ENCODE results near the gene ABHD8. TPM values are rescaled to one million over a fixed set of nuclear protein-coding genes. Genes with fewer than 3 reads are reported as not detected.

The ABHD8 gene
- total and polyA plus RNA-seq, 8 donors, result 4.9 to 28.1 (median 10.9) TPM

DNA sequence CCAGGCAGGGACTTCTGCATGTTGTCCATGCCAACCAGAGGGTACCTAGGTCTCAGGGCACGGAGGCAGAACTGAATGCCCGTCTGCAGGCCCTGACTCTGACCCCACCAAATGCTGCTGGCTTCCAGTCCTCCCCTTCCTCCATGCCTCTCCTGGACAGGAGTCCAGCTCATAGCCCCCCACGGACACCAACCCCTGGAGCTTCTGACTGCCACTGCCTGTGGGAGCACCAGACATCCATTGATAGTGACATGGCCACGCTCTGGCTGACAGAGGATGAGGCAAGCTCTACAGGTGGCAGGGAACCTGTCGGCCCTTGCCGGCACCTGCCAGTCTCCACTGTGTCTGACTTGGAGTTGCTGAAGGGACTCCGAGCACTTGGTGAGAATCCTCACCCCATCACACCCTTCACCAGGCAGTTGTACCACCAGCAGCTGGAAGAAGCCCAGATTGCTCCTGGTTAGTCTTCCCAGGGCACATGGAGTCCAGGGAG is 19.7 kb downstream of the ABHD8 start:
- peaks cover 12 to 20% (median 16%) of the 10 kb centered on the region in 4 donors for H3K4me1 ChIP-seq
- H3K27me3 ChIP-seq, result peaks cover 3 to 29% (median 16%) of the 10 kb centered on the region in 3 donors
- DNase-seq, result no peak
- H3K36me3 ChIP-seq, result peaks cover 0 to 15% (median 12%) of the 10 kb centered on the region in 4 donors
- no peaks in the 10 kb centered on the region for H3K9me3 ChIP-seq
- intact Hi-C loops (cut with DNase I; ENCODE audit: low total_unique reads), result loop anchor here (5.0 kb wide), 1 partner anchor 81 kb away; no protein-coding TSS in a partner anchor
- no peak overlapping the region for H3K4me3 ChIP-seq
- TF ChIP-seq EP300 (IDR thresholded peaks at IDR 0.05) (no peak), POLR2AphosphoS5 (IDR thresholded peaks at IDR 0.05) (no peak), POLR2A (IDR thresholded peaks at IDR 0.05) (no peak)
- TF ChIP-seq, protein P1, sequence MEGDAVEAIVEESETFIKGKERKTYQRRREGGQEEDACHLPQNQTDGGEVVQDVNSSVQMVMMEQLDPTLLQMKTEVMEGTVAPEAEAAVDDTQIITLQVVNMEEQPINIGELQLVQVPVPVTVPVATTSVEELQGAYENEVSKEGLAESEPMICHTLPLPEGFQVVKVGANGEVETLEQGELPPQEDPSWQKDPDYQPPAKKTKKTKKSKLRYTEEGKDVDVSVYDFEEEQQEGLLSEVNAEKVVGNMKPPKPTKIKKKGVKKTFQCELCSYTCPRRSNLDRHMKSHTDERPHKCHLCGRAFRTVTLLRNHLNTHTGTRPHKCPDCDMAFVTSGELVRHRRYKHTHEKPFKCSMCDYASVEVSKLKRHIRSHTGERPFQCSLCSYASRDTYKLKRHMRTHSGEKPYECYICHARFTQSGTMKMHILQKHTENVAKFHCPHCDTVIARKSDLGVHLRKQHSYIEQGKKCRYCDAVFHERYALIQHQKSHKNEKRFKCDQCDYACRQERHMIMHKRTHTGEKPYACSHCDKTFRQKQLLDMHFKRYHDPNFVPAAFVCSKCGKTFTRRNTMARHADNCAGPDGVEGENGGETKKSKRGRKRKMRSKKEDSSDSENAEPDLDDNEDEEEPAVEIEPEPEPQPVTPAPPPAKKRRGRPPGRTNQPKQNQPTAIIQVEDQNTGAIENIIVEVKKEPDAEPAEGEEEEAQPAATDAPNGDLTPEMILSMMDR (IDR thresholded peaks at IDR 0.05), result no peak
- no peak overlapping the region for H3K27ac ChIP-seq
- WGBS, 5 donors, result 86 to 92% (median 89%) methylated on average over 5 to 7 of the region's 7 CpGs

DNA sequence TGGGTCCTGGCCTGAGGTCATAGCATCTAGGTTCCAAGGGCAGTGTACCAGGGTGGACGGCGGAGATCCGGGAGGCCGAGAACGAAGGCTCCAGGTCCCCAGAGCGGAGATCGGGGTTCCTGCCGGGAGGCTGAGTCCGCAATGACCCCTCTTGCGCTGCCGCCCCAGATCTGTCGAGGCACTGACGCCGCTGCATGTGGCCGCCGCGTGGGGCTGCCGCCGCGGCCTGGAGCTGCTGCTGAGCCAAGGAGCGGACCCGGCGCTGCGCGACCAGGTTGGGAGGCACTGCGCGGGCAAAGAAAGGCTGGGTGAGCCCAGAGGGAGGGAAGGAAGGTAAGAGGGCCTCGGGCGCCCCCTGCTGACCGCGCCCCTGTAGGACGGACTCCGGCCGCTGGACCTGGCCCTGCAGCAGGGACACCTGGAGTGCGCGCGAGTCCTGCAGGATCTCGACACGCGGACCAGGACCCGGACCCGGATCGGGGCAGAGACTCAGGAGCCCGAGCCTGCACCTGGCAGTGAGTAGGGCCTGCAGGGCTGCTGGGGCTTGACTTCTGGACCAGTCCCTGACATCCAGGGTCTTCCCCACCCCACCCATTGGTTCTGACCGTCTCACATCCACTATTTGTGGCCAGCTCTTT is 20.6 kb downstream of the ABHD8 start:
- peaks cover 12 to 20% (median 16%) of the 10 kb centered on the region in 4 donors for H3K4me1 ChIP-seq
- 3% methylated on average over 15 to 45 of the region's 45 CpGs for WGBS, 5 donors
- H3K9me3 ChIP-seq, result no peaks in the 10 kb centered on the region
- no peak overlapping the region for H3K27ac ChIP-seq
- peak; percentile 93 to 94 for DNase-seq
- peaks cover 3 to 27% (median 15%) of the 10 kb centered on the region in 3 donors for H3K27me3 ChIP-seq
- TF ChIP-seq, protein P1 (IDR thresholded peaks at IDR 0.05), result peak in 5 of 7 experiments; percentile 83 to 95 (median 92)
- TF ChIP-seq EP300 (IDR thresholded peaks at IDR 0.05), result no peak
- peak in 1 of 3 donors; percentile 72 for TF ChIP-seq POLR2AphosphoS5 (IDR thresholded peaks at IDR 0.05)
- peaks cover 2 to 24% (median 21%) of the 10 kb centered on the region in 4 donors for H3K36me3 ChIP-seq
- peak overlapping the region; percentile 31 to 54 (median 42) for H3K4me3 ChIP-seq
- intact Hi-C loops (cut with DNase I; ENCODE audit: low total_unique reads), result loop anchor here (5.0 kb wide), 1 partner anchor 80 kb away; no protein-coding TSS in a partner anchor

DNA sequence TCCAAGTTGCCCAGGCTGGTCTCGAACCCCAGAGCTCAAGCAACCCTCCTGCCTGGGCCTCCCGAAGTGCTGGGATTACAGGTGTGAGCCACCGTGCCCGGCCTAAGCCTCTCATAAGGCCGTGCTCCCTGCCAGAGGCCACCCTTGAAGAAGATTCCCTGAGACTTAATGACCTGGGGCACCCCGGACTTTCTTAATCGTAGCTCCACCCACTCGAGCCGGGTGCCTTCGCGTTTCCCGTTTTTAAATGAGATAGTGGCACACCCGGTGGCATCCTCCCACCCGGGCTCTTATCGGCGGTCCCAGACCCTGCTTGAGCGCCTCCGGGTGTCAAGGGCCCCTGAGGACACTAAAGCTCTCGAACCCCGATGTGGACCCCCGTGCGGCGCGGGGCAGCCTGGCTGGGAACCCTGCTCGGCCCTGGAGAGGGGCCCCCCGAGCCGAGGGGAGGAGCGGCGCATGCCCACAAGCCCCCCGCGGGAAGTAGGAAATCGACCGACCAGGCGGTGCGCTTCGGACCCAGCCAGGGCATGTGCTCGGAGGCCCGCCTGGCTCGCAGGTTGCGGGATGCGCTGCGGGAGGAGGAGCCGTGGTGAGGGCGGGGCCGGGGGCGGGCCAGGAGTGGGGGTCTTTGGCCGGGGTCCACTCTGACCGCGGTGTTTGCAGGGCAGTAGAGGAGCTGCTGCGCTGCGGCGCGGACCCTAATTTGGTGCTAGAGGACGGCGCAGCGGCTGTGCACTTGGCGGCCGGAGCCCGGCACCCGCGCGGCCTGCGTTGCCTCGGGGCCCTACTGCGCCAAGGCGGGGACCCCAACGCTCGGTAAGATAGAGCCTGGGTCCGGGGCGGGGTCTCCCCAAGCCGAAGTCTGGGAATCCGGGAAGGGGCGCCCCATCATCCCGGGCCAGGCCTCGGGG is 21.6 kb downstream of the ABHD8 start, which contains the start of gene ANKLE1:
ANKLE1 (plus strand) TSS at position 511 of the 914 bp plus-strand sequence; CDS start at position 531, 20 bp downstream.
- Histone ChIP-seq H3K36me3 (peaks cover 11 to 34% (median 31%) of the 10 kb centered on the region in 4 donors), H3K9me3 (no peaks in the 10 kb centered on the region), H3K27me3 (peaks cover 3 to 27% (median 15%) of the 10 kb centered on the region in 3 donors), H3K4me3 (peak within 1 kb of the TSS; percentile 31 to 54 (median 42)), H3K4me1 (peaks cover 12 to 20% (median 16%) of the 10 kb centered on the region in 4 donors), H3K27ac (no peak within 1 kb of the TSS)
- TF ChIP-seq, protein P1 (IDR thresholded peaks at IDR 0.05), result no peak
- TF ChIP-seq POLR2A (IDR thresholded peaks at IDR 0.05) (no peak), POLR2AphosphoS5 (IDR thresholded peaks at IDR 0.05) (no peak), EP300 (IDR thresholded peaks at IDR 0.05) (no peak)
- DNase-seq, result peak; percentile 32 to 73
- 6 to 19% (median 7%) methylated on average over 24 to 75 of the region's 75 CpGs for WGBS, 5 donors
- intact Hi-C loops (cut with DNase I; ENCODE audit: low total_unique reads), result loop anchor here (5.0 kb wide), 1 partner anchor 79 kb away; no protein-coding TSS in a partner anchor

DNA sequence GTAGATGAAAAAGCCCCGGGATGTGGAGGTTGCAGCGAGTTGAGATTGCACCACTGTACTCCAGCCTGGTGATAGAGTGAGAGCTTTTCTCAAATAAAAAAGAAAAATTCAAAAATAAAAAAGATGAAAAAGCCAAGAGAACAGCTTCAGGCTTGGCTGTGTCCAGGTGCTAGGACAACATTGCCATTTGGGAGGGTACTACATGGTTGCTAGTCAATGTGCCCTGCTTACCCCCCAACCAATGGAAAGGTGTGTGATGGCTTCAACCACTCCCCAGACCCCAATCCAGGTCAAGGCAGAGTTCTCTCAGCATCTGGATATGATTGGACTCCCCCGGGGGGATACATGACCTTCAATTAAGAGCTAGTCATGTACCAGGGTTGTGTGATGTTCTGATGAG is 23.8 kb downstream of the ABHD8 start:
- intact Hi-C loops (cut with DNase I; ENCODE audit: low total_unique reads), result loop anchor here (5.0 kb wide), 1 partner anchor 207 kb away; no protein-coding TSS in a partner anchor
- H3K27me3 ChIP-seq, result peaks cover 3 to 27% (median 15%) of the 10 kb centered on the region in 3 donors
- WGBS, 5 donors, result 61 to 91% (median 76%) methylated on average over 3 of the region's 3 CpGs
- no peak overlapping the region for H3K27ac ChIP-seq
- H3K4me1 ChIP-seq, result peaks cover 12 to 20% (median 16%) of the 10 kb centered on the region in 4 donors
- H3K4me3 ChIP-seq, result no peak overlapping the region
- no peak for DNase-seq
- H3K36me3 ChIP-seq, result peaks cover 26 to 56% (median 53%) of the 10 kb centered on the region in 4 donors
- H3K9me3 ChIP-seq, result no peaks in the 10 kb centered on the region
- TF ChIP-seq, protein P1 (IDR thresholded peaks at IDR 0.05), result no peak
- TF ChIP-seq POLR2AphosphoS5 (IDR thresholded peaks at IDR 0.05) (no peak), POLR2A (IDR thresholded peaks at IDR 0.05) (no peak), EP300 (IDR thresholded peaks at IDR 0.05) (no peak)
